Right lobe of liver (tissue), 6 donors: Measurements from ENCODE around the gene TMEM98. TPM values are rescaled to one million over a fixed set of nuclear protein-coding genes. Genes with fewer than 3 reads are reported as not detected.
"Not testable (repeated sequence)": the region's sequence is repeated elsewhere in the genome, so short reads cannot be mapped to it uniquely, and the experiment has no call there.

Experiments used
- ATAC-seq, 4 donors: fragments of 200-7000 bp; cut with Tn5 transposase; one replicate each; pipeline ENCODE4 v1.9.1; 2020; ENCODE audit warnings: mild to moderate bottlenecking in 4 of 4, moderate library complexity in 4 of 4
- DNase-seq, 3 donors: peaks; one replicate each; pipeline ENCODE4 v3.0.0-alpha.2; 2020
- H3K27ac ChIP-seq, 3 donors: fragments of 200-600 bp; one replicate each; pipeline ENCODE4 v1.8.0; 2022
- H3K27me3 ChIP-seq, 2 donors: fragments of 200-600 bp; one replicate each; pipeline ENCODE4 v1.8.0; 2022
- H3K36me3 ChIP-seq, 4 donors: fragments of 200-600 bp; sonication (generic) in 1 of 4; one replicate each; pipeline versions ENCODE4 v1.5.1 to v1.8.0; 2017 to 2022; ENCODE audit warnings: control low read depth in 1 of 4
- H3K4me1 ChIP-seq, 4 donors: fragments of 200-600 bp; sonication (generic) in 1 of 4; one replicate each; pipeline versions ENCODE4 v1.5.1 to v1.8.0; 2017 to 2022; ENCODE audit warnings: control low read depth in 1 of 4
- H3K4me3 ChIP-seq, 3 donors: fragments of 200-600 bp; one replicate each; pipeline ENCODE4 v1.8.0; 2022
- H3K9me3 ChIP-seq, 4 donors: fragments of 200-600 bp; sonication (generic) in 1 of 4; one replicate each; pipeline versions ENCODE4 v1.5.1 to v1.8.0; 2017 to 2022; ENCODE audit warnings: control low read depth in 1 of 4
- POLR2A ChIP-seq: fragments of 450-650 bp; IDR thresholded peaks from one replicate; pipeline ENCODE4 v1.6.1; 2017; ENCODE audit warnings: antibody characterized with exemption, mild to moderate bottlenecking
- WGBS: methylation state at CpG from one replicate; pipeline ENCODE4 v1.1.6; 2018; ENCODE audit warnings: low coverage, low lambda C conversion rate; ENCODE audit not compliant: insufficient coverage; ENCODE audit errors: missing lambda C conversion rate; 5-methylcytosine and 5-hydroxymethylcytosine counted together
- intact Hi-C, 2 donors: fragments of 100-400 bp; cut with DNase I; formaldehyde crosslinking; loops; one replicate each; pipeline versions ENCODE4 v1.11.2 to v1.14.1; 2022
- total RNA-seq, 6 experiments: library from RNA; depleted of rRNA in 2 of 6; stranded (reverse); fragments of >200 nt in 2 of 6; fragmentation: NEBNext Ultra II Directional in 3 of 6; extraction: Animal tissue kit (Norgen Biotek cat#: 25700) in 3 of 6; gene quantifications; one replicate each; pipeline versions ENCODE4 v1.1.0 to v1.2.4, GENCODE V29; 2016 to 2023
- TF ChIP-seq, protein P1 (sequence below), 4 donors: fragments of 200-600 bp in 3 of 4; fragments of 450-650 bp in 1 of 4; IDR thresholded peaks; one replicate each; pipeline versions ENCODE4 v1.5.1 to v1.8.0; 2016 to 2022; ENCODE audit warnings: antibody characterized with exemption in 4 of 4, mild to moderate bottlenecking in 2 of 4
- donor health status: DM: no; HTN: yes; CAD: no.
- donor health status: DM: no; HTN: no; CAD: no.
- donor health status: DM: no; HTN: no; CAD: no.
- donor health status: DM: no; HTN: yes; CAD: no.
- donor health status: DM: no; HTN: yes; CAD: no.

The TMEM98 gene
- total RNA-seq, 6 experiments from 2014 or later, result 7.8 to 31.5 (median 19.2) TPM

- DNase-seq (no peak), ATAC-seq (no peak)
- H3K27me3 ChIP-seq, result no peaks in the 10 kb centered on the region
- no peaks in the 10 kb centered on the region for H3K4me1 ChIP-seq
- 81% methylated on average over 11 of the region's 11 CpGs for WGBS
- no peaks in the 10 kb centered on the region for H3K36me3 ChIP-seq
- no peak overlapping the region for H3K4me3 ChIP-seq
- TF ChIP-seq POLR2A, result no peak
- TF ChIP-seq, protein P1, sequence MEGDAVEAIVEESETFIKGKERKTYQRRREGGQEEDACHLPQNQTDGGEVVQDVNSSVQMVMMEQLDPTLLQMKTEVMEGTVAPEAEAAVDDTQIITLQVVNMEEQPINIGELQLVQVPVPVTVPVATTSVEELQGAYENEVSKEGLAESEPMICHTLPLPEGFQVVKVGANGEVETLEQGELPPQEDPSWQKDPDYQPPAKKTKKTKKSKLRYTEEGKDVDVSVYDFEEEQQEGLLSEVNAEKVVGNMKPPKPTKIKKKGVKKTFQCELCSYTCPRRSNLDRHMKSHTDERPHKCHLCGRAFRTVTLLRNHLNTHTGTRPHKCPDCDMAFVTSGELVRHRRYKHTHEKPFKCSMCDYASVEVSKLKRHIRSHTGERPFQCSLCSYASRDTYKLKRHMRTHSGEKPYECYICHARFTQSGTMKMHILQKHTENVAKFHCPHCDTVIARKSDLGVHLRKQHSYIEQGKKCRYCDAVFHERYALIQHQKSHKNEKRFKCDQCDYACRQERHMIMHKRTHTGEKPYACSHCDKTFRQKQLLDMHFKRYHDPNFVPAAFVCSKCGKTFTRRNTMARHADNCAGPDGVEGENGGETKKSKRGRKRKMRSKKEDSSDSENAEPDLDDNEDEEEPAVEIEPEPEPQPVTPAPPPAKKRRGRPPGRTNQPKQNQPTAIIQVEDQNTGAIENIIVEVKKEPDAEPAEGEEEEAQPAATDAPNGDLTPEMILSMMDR (IDR thresholded peaks at IDR 0.05), result no peak
- no peaks in the 10 kb centered on the region for H3K9me3 ChIP-seq
- intact Hi-C loops, result no loop called here
- no peak overlapping the region for H3K27ac ChIP-seq
Observed at GRCh38 chr17:32964541-32964940, 36.6 kb downstream of the TMEM98 start.

DNA sequence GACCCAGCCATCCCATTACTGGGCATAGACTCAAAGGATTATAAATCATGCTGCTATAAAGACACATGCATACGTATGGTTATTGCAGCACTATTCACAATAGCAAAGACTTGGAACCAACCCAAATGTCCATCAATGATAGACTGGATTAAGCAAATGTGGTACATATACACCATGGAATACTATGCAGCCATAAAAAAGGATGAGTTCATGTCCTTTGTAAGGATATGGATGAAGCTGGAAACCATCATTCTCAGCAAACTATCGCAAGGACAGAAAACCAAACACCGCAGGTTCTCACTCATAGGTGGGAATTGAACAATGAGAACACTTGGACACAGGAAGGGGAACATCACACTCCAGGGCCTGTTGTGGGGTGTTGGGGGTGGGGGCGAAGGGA, 41.3 kb downstream of the TMEM98 start:
- H3K27ac ChIP-seq, ATAC-seq, H3K4me3 ChIP-seq, intact Hi-C loops, H3K36me3 ChIP-seq, DNase-seq, H3K4me1 ChIP-seq, H3K27me3 ChIP-seq, H3K9me3 ChIP-seq: not testable (repeated sequence)
- WGBS, result 71% methylated on average over 4 of the region's 4 CpGs

- intact Hi-C loops, result no loop called here
- no peak for DNase-seq
- H3K36me3 ChIP-seq, result no peaks in the 10 kb centered on the region
- WGBS, result 77% methylated on average over 3 of the region's 3 CpGs
- H3K27me3 ChIP-seq, result no peaks in the 10 kb centered on the region
- ATAC-seq, result no peak
- H3K4me1 ChIP-seq, result no peaks in the 10 kb centered on the region
- no peak for TF ChIP-seq POLR2A
- TF ChIP-seq, protein P1 (IDR thresholded peaks at IDR 0.05), result no peak
- no peak overlapping the region for H3K27ac ChIP-seq
- no peak overlapping the region for H3K4me3 ChIP-seq
- no peaks in the 10 kb centered on the region for H3K9me3 ChIP-seq
Observed at GRCh38 chr17:32970281-32970680, 42.3 kb downstream of the TMEM98 start.

GRCh38 chr17:32971171-32971570, 43.2 kb downstream of the TMEM98 start:
- no peak for TF ChIP-seq POLR2A
- TF ChIP-seq, protein P1 (IDR thresholded peaks at IDR 0.05), result no peak
- Histone ChIP-seq H3K4me1 (no peaks in the 10 kb centered on the region), H3K4me3 (no peak overlapping the region), H3K27me3 (no peaks in the 10 kb centered on the region), H3K27ac (no peak overlapping the region), H3K9me3 (no peaks in the 10 kb centered on the region), H3K36me3 (no peaks in the 10 kb centered on the region)
- intact Hi-C loops, result no loop called here
- DNase-seq (no peak), ATAC-seq (no peak)
- 56% methylated on average over 1 of the region's 1 CpG for WGBS

DNA sequence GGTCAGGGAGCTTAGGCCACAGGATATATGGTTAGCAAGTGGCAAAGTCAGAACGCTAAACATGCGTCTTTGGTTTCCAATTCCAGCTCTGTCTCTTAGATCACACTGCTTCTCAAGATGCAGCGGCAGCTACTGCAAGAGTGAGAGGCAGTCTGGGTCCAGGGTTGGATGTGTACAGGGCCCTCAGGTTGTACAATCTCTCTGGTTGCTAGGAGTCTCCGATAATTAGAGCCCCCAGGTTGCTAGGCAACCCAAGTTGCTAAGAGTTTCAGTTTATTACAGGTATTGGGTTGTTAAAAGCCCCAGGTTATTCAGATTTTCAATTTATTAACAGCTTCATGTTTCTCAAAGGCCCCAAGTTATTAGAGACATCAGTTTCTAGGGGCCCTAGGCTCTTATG, 48.2 kb downstream of the TMEM98 start:
- no peaks in the 10 kb centered on the region for H3K36me3 ChIP-seq
- TF ChIP-seq, protein P1 (IDR thresholded peaks at IDR 0.05), result no peak
- TF ChIP-seq POLR2A, result no peak
- ATAC-seq (no peak), DNase-seq (no peak)
- H3K9me3 ChIP-seq, result no peaks in the 10 kb centered on the region
- H3K27me3 ChIP-seq, result no peaks in the 10 kb centered on the region
- no peak overlapping the region for H3K27ac ChIP-seq
- intact Hi-C loops, result no loop called here
- 85% methylated on average over 3 of the region's 4 CpGs for WGBS
- no peak overlapping the region for H3K4me3 ChIP-seq
- no peaks in the 10 kb centered on the region for H3K4me1 ChIP-seq
